IMR-90 (cell line): ENCODE measurements around the gene PIGBOS1.

Experiments
- BHLHE40 ChIP-seq: fragments of 150-350 bp; IDR thresholded peaks from 2 replicates; pipeline ENCODE4 v1.6.1; 2016; ENCODE audit warnings: mild to moderate bottlenecking, low read depth, low read length
- CEBPB ChIP-seq: IDR thresholded peaks from 2 replicates; pipeline ENCODE4 v1.6.1; 2012; ENCODE audit warnings: low read depth, low read length, improper control_type of control experiment
- FOS ChIP-seq: fragments of 150-350 bp; IDR thresholded peaks from 2 replicates; pipeline ENCODE4 v1.6.1; 2016; ENCODE audit warnings: low read depth, low read length
- MAFK ChIP-seq: IDR thresholded peaks from 2 replicates; pipeline ENCODE4 v1.6.1; 2012; ENCODE audit warnings: low read depth, low read length, improper control_type of control experiment
- MAZ ChIP-seq: IDR thresholded peaks from 2 replicates; pipeline ENCODE4 v1.6.1; 2012; ENCODE audit warnings: low read depth, mild to moderate bottlenecking, low read length, improper control_type of control experiment, moderate library complexity, borderline replicate concordance
- MXI1 ChIP-seq: IDR thresholded peaks from 2 replicates; pipeline ENCODE4 v1.6.1; 2012; ENCODE audit warnings: low read depth, mild to moderate bottlenecking, low read length, moderate library complexity, borderline replicate concordance
- POLR2A ChIP-seq: IDR thresholded peaks from 2 replicates; pipeline ENCODE4 v1.6.1; 2012; ENCODE audit warnings: mild to moderate bottlenecking, low read depth, low read length
- RAD21 ChIP-seq: IDR thresholded peaks from 2 replicates; pipeline ENCODE4 v1.6.1; 2012; ENCODE audit warnings: low read length, improper control_type of control experiment
- RCOR1 ChIP-seq: IDR thresholded peaks from 2 replicates; pipeline ENCODE4 v1.6.1; 2012; ENCODE audit warnings: mild to moderate bottlenecking, low read length, improper control_type of control experiment; ENCODE audit not compliant: insufficient replicate concordance
- RFX5 ChIP-seq: IDR thresholded peaks from 2 replicates; pipeline ENCODE4 v1.8.0; 2012; ENCODE audit warnings: low read depth, mild to moderate bottlenecking, low read length, moderate library complexity
- SMC3 ChIP-seq: fragments of 150-350 bp; IDR thresholded peaks from 2 replicates; pipeline ENCODE4 v1.6.1; 2016; ENCODE audit warnings: low read depth, mild to moderate bottlenecking, antibody characterized with exemption, low read length, moderate library complexity
- TF ChIP-seq, protein P1 (sequence below): conservative IDR thresholded peaks from 2 replicates; pipeline ENCODE4 v1.5.1; 2012; ENCODE audit warnings: mild to moderate bottlenecking, low read depth, low read length, improper control_type of control experiment
- TF ChIP-seq, protein P2 (sequence below): fragments of 150-350 bp; IDR thresholded peaks from 2 replicates; pipeline ENCODE4 v1.6.1; 2017; ENCODE audit warnings: mild to moderate bottlenecking, antibody characterized with exemption, low read length, low read depth
- TF ChIP-seq, protein P3 (sequence below): fragments of 150-350 bp; IDR thresholded peaks from 2 replicates; pipeline ENCODE4 v1.6.1; 2016; ENCODE audit warnings: low read depth, mild to moderate bottlenecking, low read length, moderate library complexity, borderline replicate concordance

DNA sequence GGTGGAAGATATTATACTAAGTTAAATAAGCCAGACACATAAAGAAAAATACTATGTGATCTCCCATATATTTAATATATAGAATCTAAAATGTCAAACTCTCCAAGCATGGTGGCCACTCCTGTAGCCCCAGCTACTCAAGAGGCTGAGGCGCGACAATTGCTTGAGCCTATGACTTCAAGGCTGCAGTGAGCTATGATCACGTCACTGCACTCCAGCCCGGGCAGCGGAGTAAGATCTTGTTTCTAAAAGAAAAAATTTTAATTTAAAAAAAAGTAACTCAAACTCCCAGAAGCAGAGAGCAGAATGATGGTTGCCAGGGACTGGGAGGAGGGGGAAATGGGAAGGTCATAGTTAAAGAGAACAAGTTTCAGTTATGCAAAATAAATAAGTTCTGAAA, 42.6 kb downstream of the PIGBOS1 start:
- TF ChIP-seq, protein P1, sequence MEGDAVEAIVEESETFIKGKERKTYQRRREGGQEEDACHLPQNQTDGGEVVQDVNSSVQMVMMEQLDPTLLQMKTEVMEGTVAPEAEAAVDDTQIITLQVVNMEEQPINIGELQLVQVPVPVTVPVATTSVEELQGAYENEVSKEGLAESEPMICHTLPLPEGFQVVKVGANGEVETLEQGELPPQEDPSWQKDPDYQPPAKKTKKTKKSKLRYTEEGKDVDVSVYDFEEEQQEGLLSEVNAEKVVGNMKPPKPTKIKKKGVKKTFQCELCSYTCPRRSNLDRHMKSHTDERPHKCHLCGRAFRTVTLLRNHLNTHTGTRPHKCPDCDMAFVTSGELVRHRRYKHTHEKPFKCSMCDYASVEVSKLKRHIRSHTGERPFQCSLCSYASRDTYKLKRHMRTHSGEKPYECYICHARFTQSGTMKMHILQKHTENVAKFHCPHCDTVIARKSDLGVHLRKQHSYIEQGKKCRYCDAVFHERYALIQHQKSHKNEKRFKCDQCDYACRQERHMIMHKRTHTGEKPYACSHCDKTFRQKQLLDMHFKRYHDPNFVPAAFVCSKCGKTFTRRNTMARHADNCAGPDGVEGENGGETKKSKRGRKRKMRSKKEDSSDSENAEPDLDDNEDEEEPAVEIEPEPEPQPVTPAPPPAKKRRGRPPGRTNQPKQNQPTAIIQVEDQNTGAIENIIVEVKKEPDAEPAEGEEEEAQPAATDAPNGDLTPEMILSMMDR: no peak
- TF ChIP-seq POLR2A: no peak
- no peak for TF ChIP-seq FOS
- no peak for TF ChIP-seq RCOR1
- TF ChIP-seq, protein P2, sequence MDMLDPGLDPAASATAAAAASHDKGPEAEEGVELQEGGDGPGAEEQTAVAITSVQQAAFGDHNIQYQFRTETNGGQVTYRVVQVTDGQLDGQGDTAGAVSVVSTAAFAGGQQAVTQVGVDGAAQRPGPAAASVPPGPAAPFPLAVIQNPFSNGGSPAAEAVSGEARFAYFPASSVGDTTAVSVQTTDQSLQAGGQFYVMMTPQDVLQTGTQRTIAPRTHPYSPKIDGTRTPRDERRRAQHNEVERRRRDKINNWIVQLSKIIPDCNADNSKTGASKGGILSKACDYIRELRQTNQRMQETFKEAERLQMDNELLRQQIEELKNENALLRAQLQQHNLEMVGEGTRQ: no peak
- TF ChIP-seq RAD21: no peak
- no peak for TF ChIP-seq MXI1
- TF ChIP-seq SMC3: no peak
- no peak for TF ChIP-seq RFX5
- no peak for TF ChIP-seq MAZ
- no peak for TF ChIP-seq CEBPB
- TF ChIP-seq, protein P3, sequence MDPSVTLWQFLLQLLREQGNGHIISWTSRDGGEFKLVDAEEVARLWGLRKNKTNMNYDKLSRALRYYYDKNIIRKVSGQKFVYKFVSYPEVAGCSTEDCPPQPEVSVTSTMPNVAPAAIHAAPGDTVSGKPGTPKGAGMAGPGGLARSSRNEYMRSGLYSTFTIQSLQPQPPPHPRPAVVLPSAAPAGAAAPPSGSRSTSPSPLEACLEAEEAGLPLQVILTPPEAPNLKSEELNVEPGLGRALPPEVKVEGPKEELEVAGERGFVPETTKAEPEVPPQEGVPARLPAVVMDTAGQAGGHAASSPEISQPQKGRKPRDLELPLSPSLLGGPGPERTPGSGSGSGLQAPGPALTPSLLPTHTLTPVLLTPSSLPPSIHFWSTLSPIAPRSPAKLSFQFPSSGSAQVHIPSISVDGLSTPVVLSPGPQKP: no peak
- TF ChIP-seq MAFK: no peak
- no peak for TF ChIP-seq BHLHE40
